H1 (cell line): Measurements from ENCODE around the gene ZBTB47.

Experiments used
- BACH1 ChIP-seq: IDR thresholded peaks from 2 replicates; pipeline ENCODE4 v1.6.1; 2012; ENCODE audit warnings: low read length, improper control_type of control experiment
- BRCA1 ChIP-seq: IDR thresholded peaks from 2 replicates; pipeline ENCODE4 v1.6.1; 2012; ENCODE audit warnings: low read depth, low read length, improper control_type of control experiment
- CHD1 ChIP-seq: IDR thresholded peaks from 2 replicates; pipeline ENCODE4 v1.6.1; 2012; ENCODE audit warnings: low read depth, low read length, improper control_type of control experiment
- CREB1 ChIP-seq: IDR thresholded peaks from 2 replicates; pipeline ENCODE4 v1.6.1; 2012; ENCODE audit warnings: inconsistent platforms
- EP300 ChIP-seq, 2 experiments: IDR thresholded peaks; 1 replicate in 1 of 2; 2 replicates in 1 of 2; pipeline ENCODE4 v1.6.1; 2011 to 2012; ENCODE audit warnings: low read depth in 2 of 2, low read length in 2 of 2, mild to moderate bottlenecking in 2 of 2, borderline replicate concordance in 1 of 2, inconsistent platforms in 1 of 2, moderate library complexity in 1 of 2
- EZH2 ChIP-seq: fragments of 200-600 bp; sonication (generic); IDR thresholded peaks from 2 replicates; pipeline ENCODE4 v1.7.1; 2012; ENCODE audit warnings: low read depth, mild to moderate bottlenecking, moderate library complexity, low read length, inconsistent platforms; ENCODE audit not compliant: severe bottlenecking
- FOSL1 ChIP-seq: IDR thresholded peaks from 2 replicates; pipeline ENCODE4 v1.6.1; 2011; ENCODE audit warnings: mild to moderate bottlenecking, low read depth, low read length, moderate library complexity; ENCODE audit not compliant: insufficient read depth
- GABPA ChIP-seq: IDR thresholded peaks from 2 replicates; pipeline ENCODE4 v1.6.1; 2011; ENCODE audit warnings: mild to moderate bottlenecking, low read length, moderate library complexity, borderline replicate concordance; ENCODE audit not compliant: insufficient read depth
- GTF2F1 ChIP-seq: IDR thresholded peaks from 2 replicates; pipeline ENCODE4 v1.6.1; 2012; ENCODE audit warnings: low read depth, low read length, improper control_type of control experiment, borderline replicate concordance
- MAX ChIP-seq: IDR thresholded peaks from 2 replicates; pipeline ENCODE4 v1.6.1; 2012; ENCODE audit warnings: inconsistent platforms
- POLR2A ChIP-seq, 2 experiments: IDR thresholded peaks; 1 replicate in 1 of 2; 2 replicates in 1 of 2; pipeline ENCODE4 v1.6.1; 2011; ENCODE audit warnings: low read depth in 2 of 2, low read length in 2 of 2, mild to moderate bottlenecking in 2 of 2; ENCODE audit errors: control extremely low read depth in 1 of 2
- POLR2AphosphoS5 ChIP-seq: IDR thresholded peaks from 2 replicates; pipeline ENCODE4 v1.6.1; 2011; ENCODE audit warnings: low read depth, low read length
- ZNF274 ChIP-seq: IDR thresholded peaks from 2 replicates; pipeline ENCODE4 v1.7.0; 2012; ENCODE audit warnings: low read length, borderline replicate concordance; ENCODE audit errors: extremely low read depth
- TF ChIP-seq, protein P1 (sequence below), 3 experiments: IDR thresholded peaks; 1 replicate in 2 of 3; 2 replicates in 1 of 3; pipeline versions ENCODE4 v1.5.1 to v1.6.1; 2011; ENCODE audit warnings: low read length in 3 of 3, mild to moderate bottlenecking in 3 of 3, inconsistent platforms in 2 of 3, low read depth in 1 of 3, moderate library complexity in 1 of 3; ENCODE audit not compliant: insufficient read depth in 1 of 3; ENCODE audit errors: control extremely low read depth in 1 of 3

- TF ChIP-seq EZH2 (no peak), CREB1 (no peak), FOSL1 (no peak), POLR2A (IDR thresholded peaks at IDR 0.05; ENCODE audit: control extremely low read depth in 1 of 2, low read depth in 2 of 2, low read length in 2 of 2) (no peak), GTF2F1 (no peak), CHD1 (no peak), BACH1 (no peak), POLR2AphosphoS5 (no peak), GABPA (no peak), MAX (no peak), EP300 (IDR thresholded peaks at IDR 0.05; ENCODE audit: borderline replicate concordance in 1 of 2, low read depth in 2 of 2, low read length in 2 of 2) (no peak), ZNF274 (no peak), BRCA1 (no peak)
- TF ChIP-seq, protein P1, sequence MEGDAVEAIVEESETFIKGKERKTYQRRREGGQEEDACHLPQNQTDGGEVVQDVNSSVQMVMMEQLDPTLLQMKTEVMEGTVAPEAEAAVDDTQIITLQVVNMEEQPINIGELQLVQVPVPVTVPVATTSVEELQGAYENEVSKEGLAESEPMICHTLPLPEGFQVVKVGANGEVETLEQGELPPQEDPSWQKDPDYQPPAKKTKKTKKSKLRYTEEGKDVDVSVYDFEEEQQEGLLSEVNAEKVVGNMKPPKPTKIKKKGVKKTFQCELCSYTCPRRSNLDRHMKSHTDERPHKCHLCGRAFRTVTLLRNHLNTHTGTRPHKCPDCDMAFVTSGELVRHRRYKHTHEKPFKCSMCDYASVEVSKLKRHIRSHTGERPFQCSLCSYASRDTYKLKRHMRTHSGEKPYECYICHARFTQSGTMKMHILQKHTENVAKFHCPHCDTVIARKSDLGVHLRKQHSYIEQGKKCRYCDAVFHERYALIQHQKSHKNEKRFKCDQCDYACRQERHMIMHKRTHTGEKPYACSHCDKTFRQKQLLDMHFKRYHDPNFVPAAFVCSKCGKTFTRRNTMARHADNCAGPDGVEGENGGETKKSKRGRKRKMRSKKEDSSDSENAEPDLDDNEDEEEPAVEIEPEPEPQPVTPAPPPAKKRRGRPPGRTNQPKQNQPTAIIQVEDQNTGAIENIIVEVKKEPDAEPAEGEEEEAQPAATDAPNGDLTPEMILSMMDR (IDR thresholded peaks at IDR 0.05; ENCODE audit: control extremely low read depth in 1 of 3, insufficient read depth in 1 of 3, low read depth in 1 of 3, low read length in 3 of 3), result no peak
These were observed 40.9 kb downstream of the ZBTB47 start for GRCh38 chr3:42694366-42694765.
